ENCODE measurements around the gene NFKBIL1.
"Not testable (repeated sequence)": the region's sequence is repeated elsewhere in the genome, so short reads cannot be mapped to it uniquely, and the experiment has no call there.

The NFKBIL1 gene

DNA sequence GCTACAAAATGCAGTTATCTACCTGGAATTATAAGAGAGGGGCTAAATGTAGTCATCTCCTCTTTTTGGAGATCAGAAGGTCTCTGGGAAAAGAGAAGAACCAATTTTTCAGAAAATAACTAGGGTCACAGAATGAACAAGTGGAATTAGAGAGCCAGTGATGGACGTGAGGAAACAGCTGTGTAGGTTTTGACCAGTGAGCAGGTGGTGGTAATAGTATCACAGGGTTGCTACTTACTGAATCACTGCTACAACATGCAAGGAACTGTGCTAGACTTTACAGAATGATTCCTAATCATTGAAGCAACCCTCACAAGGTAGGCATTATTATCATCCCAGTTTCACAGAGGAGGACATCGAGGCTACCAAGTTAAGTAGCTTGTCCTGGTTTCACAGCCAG is 2.7 kb upstream of the NFKBIL1 start:
- H3K27me3 ChIP-seq (ENCODE audit: insufficient read depth, insufficient read length), result no peaks in the 10 kb centered on the region
- H3K9ac ChIP-seq (ENCODE audit: insufficient read length, low read depth), result no peak overlapping the region
- H3K9me3 ChIP-seq (ENCODE audit: insufficient read depth, low read length), result no peaks in the 10 kb centered on the region
- no peak for DNase-seq (ENCODE audit: low read depth, low spot score)
- no peak overlapping the region for H3K4me3 ChIP-seq (ENCODE audit: insufficient read length, low read depth)
- H3K36me3 ChIP-seq (ENCODE audit: insufficient read depth, insufficient read length, low read length), result peaks cover 29% of the 10 kb centered on the region
- TF ChIP-seq YY1 (IDR thresholded peaks at IDR 0.05; ENCODE audit: insufficient read depth, insufficient read length) (no peak), ZNF274 (IDR thresholded peaks at IDR 0.05; ENCODE audit: low read depth, low read length) (no peak), SUZ12 (IDR thresholded peaks at IDR 0.05; ENCODE audit: extremely low read depth, insufficient read depth, insufficient read length) (no peak)
- H3K4me1 ChIP-seq (ENCODE audit: insufficient read depth, insufficient read length), result peaks cover 10% of the 10 kb centered on the region

DNA sequence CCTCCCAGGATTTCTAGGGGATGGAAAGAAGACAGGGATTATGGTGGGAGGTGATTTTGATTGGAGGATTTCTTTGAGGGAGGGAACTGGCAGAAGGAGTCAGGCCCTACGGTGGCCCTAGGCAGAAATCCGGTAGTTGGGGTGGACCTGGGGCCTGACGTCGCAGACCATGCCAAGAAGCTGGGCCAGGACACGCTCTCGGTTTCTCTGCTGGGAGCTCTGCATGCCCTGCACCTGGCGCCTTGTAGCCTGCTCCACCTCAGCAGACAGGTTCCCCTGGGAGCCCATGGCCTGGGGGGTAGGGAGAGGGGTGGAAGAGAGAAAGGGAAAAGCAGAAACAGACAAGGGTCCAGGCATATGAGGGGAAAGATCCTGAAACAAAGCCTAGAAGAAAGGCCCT is 2.1 kb upstream of the NFKBIL1 start:
- Histone ChIP-seq H3K9ac (ENCODE audit: insufficient read length, low read depth) (peak overlapping the region; percentile 76), H3K27me3 (ENCODE audit: insufficient read depth, insufficient read length) (no peaks in the 10 kb centered on the region), H3K36me3 (ENCODE audit: insufficient read depth, insufficient read length, low read length) (peaks cover 24% of the 10 kb centered on the region), H3K9me3 (ENCODE audit: insufficient read depth, low read length) (no peaks in the 10 kb centered on the region), H3K4me3 (ENCODE audit: insufficient read length, low read depth) (no peak overlapping the region), H3K4me1 (ENCODE audit: insufficient read depth, insufficient read length) (peaks cover 7% of the 10 kb centered on the region)
- TF ChIP-seq YY1 (IDR thresholded peaks at IDR 0.05; ENCODE audit: insufficient read depth, insufficient read length), result no peak
- TF ChIP-seq SUZ12 (IDR thresholded peaks at IDR 0.05; ENCODE audit: extremely low read depth, insufficient read depth, insufficient read length), result no peak
- TF ChIP-seq ZNF274 (IDR thresholded peaks at IDR 0.05; ENCODE audit: low read depth, low read length), result no peak
- DNase-seq (ENCODE audit: low read depth, low spot score), result no peak

DNA sequence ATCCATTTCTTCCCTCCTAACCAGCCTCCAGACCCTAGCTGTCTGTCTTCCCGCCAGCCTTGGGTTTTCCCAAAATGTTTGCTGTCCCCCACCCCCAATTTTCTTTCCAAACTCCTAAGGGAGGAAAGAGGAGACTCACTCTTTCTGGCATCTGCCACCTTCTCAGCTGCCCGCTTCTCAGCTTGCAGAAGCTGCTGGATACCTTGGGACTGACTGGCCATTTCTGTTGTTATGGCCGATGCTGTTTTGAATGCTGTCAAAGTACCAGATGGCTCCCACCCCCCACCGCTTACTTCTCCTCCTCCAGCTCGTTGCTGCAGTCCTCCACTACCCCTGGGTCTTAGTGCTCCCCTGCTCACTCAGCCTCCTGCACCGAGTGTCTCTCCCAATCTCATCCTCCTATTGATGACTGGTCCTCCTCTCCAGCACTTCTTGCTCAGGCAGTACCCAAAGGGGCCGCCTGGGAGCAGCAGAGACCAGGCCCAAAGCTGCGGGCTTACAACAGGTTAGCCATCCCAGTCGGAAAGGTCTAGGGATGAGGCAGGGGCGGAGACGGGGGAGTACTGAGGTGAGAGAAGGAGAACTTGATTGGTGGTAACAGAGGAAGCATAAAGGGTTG is 960 bp upstream of the NFKBIL1 start, which contains the start of gene ATP6V1G2:
Gene ATP6V1G2 (minus strand): TSS at position 270 of the 619 bp plus-strand sequence. CDS start 49 bp downstream, at position 221.
- H3K9ac ChIP-seq (ENCODE audit: insufficient read length, low read depth), result peak within 1 kb of the TSS; percentile 76
- H3K9me3 ChIP-seq (ENCODE audit: insufficient read depth, low read length), result no peaks in the 10 kb centered on the region
- DNase-seq (ENCODE audit: low read depth, low spot score), result peak; percentile 89
- peaks cover 28% of the 10 kb centered on the region for H3K36me3 ChIP-seq (ENCODE audit: insufficient read depth, insufficient read length, low read length)
- H3K4me3 ChIP-seq (ENCODE audit: insufficient read length, low read depth), result peak within 1 kb of the TSS; percentile 40
- no peak for TF ChIP-seq YY1 (IDR thresholded peaks at IDR 0.05; ENCODE audit: insufficient read depth, insufficient read length)
- TF ChIP-seq SUZ12 (IDR thresholded peaks at IDR 0.05; ENCODE audit: extremely low read depth, insufficient read depth, insufficient read length), result no peak
- TF ChIP-seq ZNF274 (IDR thresholded peaks at IDR 0.05; ENCODE audit: low read depth, low read length), result no peak
- no peaks in the 10 kb centered on the region for H3K27me3 ChIP-seq (ENCODE audit: insufficient read depth, insufficient read length)
- peaks cover 7% of the 10 kb centered on the region for H3K4me1 ChIP-seq (ENCODE audit: insufficient read depth, insufficient read length)

DNA sequence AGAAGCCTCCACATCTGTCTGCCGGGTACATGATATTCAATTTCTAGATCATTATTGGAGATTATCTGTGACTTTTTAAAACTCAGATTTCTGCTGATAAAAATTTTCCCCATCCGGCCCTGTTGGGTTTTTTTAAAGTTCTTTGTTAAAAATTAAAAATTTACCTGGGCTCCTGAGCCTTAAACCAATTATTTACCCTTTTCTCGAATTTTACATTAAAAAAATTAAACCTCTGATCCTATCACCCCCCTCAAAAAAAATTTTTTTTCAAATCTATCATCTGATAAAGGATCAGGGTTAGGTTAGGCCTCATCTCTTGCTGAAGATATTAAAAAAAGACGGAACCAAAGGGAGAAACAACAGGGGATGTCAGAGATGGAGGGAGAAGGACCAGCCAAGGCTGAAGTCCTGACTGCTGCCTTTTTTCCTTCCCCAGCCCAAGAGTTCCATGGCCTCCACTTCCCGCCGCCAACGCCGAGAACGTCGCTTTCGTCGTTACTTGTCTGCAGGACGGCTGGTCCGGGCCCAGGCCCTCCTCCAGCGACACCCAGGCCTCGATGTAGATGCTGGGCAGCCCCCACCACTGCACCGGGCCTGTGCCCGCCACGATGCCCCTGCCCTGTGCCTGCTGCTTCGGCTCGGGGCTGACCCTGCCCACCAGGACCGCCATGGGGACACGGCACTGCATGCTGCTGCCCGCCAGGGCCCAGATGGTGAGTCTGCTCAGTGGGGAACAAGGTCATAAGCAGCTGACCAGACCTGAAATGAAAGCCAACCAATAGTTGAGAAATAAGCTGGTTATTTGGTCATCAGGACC is 527 bp downstream of the NFKBIL1 start:
- Histone ChIP-seq H3K4me3 (ENCODE audit: insufficient read length, low read depth) (peak overlapping the region; percentile 40), H3K4me1 (ENCODE audit: insufficient read depth, insufficient read length) (peaks cover 7% of the 10 kb centered on the region), H3K27me3 (ENCODE audit: insufficient read depth, insufficient read length) (no peaks in the 10 kb centered on the region), H3K9me3 (ENCODE audit: insufficient read depth, low read length) (no peaks in the 10 kb centered on the region), H3K36me3 (ENCODE audit: insufficient read depth, insufficient read length, low read length) (peaks cover 28% of the 10 kb centered on the region), H3K9ac (ENCODE audit: insufficient read length, low read depth) (peak overlapping the region; percentile 76)
- TF ChIP-seq SUZ12 (IDR thresholded peaks at IDR 0.05; ENCODE audit: extremely low read depth, insufficient read depth, insufficient read length) (no peak), YY1 (IDR thresholded peaks at IDR 0.05; ENCODE audit: insufficient read depth, insufficient read length) (no peak), ZNF274 (IDR thresholded peaks at IDR 0.05; ENCODE audit: low read depth, low read length) (no peak)
- no peak for DNase-seq (ENCODE audit: low read depth, low spot score)

DNA sequence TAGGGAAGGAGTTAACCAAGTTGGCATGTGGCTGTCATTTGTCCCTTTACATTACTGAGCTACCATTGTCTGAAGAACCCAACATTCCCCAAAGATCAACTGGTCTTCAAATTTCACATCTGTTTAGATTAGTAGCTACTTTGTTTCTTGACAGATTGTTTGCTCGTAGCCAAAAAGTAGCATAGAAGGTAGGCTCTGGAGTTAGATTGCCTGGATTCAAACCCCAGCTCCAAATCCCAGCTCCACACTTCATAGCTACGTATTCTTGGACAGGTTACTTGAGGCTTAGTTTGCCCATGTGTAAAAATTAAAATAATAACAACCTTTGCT is 1.1 kb downstream of the NFKBIL1 start:
- Histone ChIP-seq H3K4me1 (ENCODE audit: insufficient read depth, insufficient read length) (peaks cover 7% of the 10 kb centered on the region), H3K27me3 (ENCODE audit: insufficient read depth, insufficient read length) (no peaks in the 10 kb centered on the region), H3K36me3 (ENCODE audit: insufficient read depth, insufficient read length, low read length) (peaks cover 24% of the 10 kb centered on the region), H3K4me3 (ENCODE audit: insufficient read length, low read depth) (no peak overlapping the region), H3K9me3 (ENCODE audit: insufficient read depth, low read length) (no peaks in the 10 kb centered on the region), H3K9ac (ENCODE audit: insufficient read length, low read depth) (peak overlapping the region; percentile 76)
- DNase-seq (ENCODE audit: low read depth, low spot score), result no peak
- TF ChIP-seq ZNF274 (IDR thresholded peaks at IDR 0.05; ENCODE audit: low read depth, low read length) (no peak), YY1 (IDR thresholded peaks at IDR 0.05; ENCODE audit: insufficient read depth, insufficient read length) (no peak), SUZ12 (IDR thresholded peaks at IDR 0.05; ENCODE audit: extremely low read depth, insufficient read depth, insufficient read length) (no peak)

DNA sequence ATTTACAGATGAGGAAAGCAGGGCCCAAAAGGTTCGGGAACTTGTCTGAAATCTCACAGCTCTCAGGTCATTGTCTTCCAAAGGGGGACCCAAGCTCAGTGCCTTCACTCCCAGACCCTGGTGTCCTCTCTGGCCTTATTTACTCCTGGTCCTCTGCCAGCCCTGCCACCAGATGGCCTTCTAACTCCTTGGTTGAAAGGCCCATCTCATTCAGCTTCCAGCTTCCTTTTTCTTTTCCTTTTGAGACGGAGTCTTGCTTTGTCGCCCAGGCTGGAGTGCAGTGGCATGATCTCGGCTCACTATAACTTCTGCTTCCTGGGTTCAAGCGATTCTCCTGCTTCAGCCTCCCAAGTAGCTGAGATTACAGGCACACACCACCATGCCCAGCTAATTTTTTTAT is 4.0 kb downstream of the NFKBIL1 start:
- DNase-seq (ENCODE audit: low read depth, low spot score); H3K4me1 ChIP-seq (ENCODE audit: insufficient read depth, insufficient read length); H3K4me3 ChIP-seq (ENCODE audit: insufficient read length, low read depth); H3K9me3 ChIP-seq (ENCODE audit: insufficient read depth, low read length); H3K9ac ChIP-seq (ENCODE audit: insufficient read length, low read depth); H3K27me3 ChIP-seq (ENCODE audit: insufficient read depth, insufficient read length): not testable (repeated sequence)
- peaks cover 31% of the 10 kb centered on the region for H3K36me3 ChIP-seq (ENCODE audit: insufficient read depth, insufficient read length, low read length)

DNA sequence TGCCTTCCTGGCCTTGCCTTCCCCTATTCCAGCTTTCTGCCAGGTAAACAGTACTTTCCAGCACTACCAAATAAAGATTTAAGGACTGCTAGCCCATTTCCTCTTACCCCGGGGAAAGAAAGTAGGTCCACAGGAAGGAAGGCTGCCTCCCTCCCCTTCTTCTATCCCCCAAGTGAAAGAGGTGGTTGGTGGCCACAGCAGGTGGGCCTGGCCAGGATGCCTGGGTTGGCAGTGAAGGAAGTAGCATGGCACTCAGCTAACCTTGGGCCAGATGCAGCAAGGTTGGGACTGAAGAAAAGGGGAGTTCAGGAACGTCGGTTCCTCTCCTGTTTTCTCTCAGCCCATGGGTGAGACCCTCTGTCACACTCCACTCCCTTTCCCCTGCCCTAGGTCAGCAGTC is 8.9 kb downstream of the NFKBIL1 start:
- no peaks in the 10 kb centered on the region for H3K9me3 ChIP-seq (ENCODE audit: insufficient read depth, low read length)
- peaks cover 40% of the 10 kb centered on the region for H3K36me3 ChIP-seq (ENCODE audit: insufficient read depth, insufficient read length, low read length)
- TF ChIP-seq ZNF274 (IDR thresholded peaks at IDR 0.05; ENCODE audit: low read depth, low read length) (no peak), YY1 (IDR thresholded peaks at IDR 0.05; ENCODE audit: insufficient read depth, insufficient read length) (no peak), SUZ12 (IDR thresholded peaks at IDR 0.05; ENCODE audit: extremely low read depth, insufficient read depth, insufficient read length) (no peak)
- no peak overlapping the region for H3K4me3 ChIP-seq (ENCODE audit: insufficient read length, low read depth)
- no peak for DNase-seq (ENCODE audit: low read depth, low spot score)
- H3K27me3 ChIP-seq (ENCODE audit: insufficient read depth, insufficient read length), result no peaks in the 10 kb centered on the region
- H3K4me1 ChIP-seq (ENCODE audit: insufficient read depth, insufficient read length), result peaks cover 6% of the 10 kb centered on the region
- H3K9ac ChIP-seq (ENCODE audit: insufficient read length, low read depth), result no peak overlapping the region
